ENCODE data around the gene ZMYND10. TPM values are rescaled to one million over a fixed set of nuclear protein-coding genes. Genes with fewer than 3 reads are reported as not detected.

The ZMYND10 gene
- total RNA-seq, 1 experiment from 2014 or later, result 0.43 TPM

DNA sequence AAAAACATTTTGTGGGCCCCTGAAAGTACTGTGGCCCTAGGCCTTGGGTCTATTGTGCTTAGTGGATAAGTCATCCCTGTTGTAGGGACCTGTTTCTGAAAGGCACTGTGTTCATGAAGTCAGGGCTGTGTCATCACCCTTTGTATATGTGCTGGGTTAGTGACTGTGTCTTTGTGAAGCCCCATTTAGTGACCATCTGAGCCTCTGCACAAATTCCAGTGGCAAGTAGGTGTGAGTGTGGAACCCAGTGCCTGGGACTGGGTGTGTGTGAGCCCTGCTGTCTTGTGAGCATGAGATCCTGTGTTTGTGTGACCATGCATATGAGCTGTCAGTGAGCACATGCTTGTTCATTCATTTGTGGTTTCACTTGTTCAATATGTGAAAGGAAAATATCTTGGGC lies 40.9 kb downstream of the ZMYND10 start:
- Histone ChIP-seq H3K9me3 (no peaks in the 10 kb centered on the region), H3K36me3 (no peaks in the 10 kb centered on the region), H3K27me3 (no peaks in the 10 kb centered on the region), H3K4me3 (no peak overlapping the region)
- DNase-seq, result no peak

DNA sequence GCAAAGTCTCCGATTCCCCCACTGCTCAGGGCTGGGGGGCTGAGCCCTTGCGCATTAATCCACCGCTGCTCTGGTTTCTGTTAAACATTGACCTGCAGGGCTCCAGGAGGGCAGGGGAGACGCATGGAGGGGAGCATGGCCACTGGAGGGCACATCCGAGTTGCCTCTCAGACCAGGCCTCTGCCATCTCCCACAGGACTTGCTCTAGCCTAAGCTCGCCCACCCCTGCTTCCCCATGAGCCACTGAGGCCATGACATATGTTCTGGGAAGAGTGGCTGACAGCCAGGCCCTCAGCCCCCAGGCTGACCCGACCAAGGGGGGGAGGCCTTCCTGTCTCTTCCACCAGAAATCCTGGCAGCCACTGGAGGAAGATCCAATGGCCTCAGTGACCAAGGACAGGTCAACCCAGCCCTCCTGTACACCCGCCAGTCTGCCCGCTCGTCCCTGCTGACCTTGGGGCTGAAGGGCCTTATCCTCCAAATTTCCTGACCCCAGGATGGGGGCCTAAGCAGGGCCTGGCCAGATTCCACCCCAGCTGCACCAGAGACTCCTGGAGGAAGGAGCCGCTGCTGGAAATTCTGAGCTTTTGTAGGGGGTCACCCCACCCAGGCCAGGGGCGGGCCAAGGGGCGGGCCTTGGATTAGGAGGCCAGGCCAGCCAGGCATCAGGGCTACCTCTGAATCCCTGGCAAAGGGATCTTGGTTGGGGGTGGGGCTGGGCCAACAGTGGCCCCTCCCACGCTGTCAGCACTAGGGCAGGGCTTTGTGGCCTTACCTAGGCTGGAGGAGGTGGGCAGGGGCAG lies 42.3 kb downstream of the ZMYND10 start, which contains the start of gene HYAL1:
TSS of gene HYAL1 (minus strand) at position 562 of the 803 bp plus-strand sequence. CDS start 618 bp downstream, outside the sequence.
- Histone ChIP-seq H3K27me3 (no peaks in the 10 kb centered on the region), H3K9me3 (no peaks in the 10 kb centered on the region), H3K4me3 (no peak within 1 kb of the TSS), H3K36me3 (no peaks in the 10 kb centered on the region)
- no peak for DNase-seq

DNA sequence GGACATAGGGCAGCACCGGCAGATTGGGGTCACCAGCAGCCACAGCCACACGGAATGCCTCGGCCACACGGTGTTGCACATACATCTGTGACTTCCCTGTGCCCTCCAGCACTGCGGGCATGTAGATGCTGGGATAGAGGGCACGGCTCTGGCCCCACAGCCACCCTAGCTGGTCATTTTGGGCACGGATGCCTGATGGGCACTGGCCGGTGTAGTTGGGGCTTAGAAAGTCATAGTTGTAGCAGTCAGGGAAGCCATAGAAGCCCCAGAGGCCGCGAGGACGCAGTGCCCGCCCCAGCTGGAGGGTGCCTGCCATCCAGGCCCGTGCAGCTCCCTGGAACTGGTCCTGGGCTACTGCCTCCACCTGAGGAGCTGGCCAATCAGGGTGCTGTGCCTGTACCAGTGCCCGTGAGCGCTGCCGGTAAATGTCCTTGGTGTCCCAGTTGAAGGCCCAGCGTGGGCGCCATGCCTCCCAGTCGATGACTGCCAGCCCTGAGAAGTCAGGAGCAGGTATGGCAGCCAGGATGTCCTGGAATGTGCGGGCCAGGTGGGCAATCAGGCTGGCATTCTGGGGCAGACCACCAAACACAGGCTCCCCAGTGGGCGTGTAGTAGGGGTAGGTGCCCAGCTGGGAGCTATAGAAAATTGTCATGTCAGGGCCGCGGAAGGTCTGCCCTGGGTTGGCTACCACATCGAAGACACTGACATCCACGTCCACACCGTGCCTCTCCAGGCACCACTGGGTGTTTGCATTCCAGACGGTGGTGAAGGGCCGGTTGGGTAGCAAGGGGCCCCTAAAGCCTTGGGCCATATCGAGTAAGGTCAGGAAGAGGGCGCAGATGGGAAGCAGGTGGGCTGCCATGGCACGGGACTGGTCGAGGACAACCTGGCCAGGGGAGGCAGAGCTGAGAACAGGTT lies 43.2 kb downstream of the ZMYND10 start:
- no peaks in the 10 kb centered on the region for H3K36me3 ChIP-seq
- no peaks in the 10 kb centered on the region for H3K9me3 ChIP-seq
- H3K4me3 ChIP-seq, result no peak overlapping the region
- H3K27me3 ChIP-seq, result no peaks in the 10 kb centered on the region
- DNase-seq, result no peak

DNA sequence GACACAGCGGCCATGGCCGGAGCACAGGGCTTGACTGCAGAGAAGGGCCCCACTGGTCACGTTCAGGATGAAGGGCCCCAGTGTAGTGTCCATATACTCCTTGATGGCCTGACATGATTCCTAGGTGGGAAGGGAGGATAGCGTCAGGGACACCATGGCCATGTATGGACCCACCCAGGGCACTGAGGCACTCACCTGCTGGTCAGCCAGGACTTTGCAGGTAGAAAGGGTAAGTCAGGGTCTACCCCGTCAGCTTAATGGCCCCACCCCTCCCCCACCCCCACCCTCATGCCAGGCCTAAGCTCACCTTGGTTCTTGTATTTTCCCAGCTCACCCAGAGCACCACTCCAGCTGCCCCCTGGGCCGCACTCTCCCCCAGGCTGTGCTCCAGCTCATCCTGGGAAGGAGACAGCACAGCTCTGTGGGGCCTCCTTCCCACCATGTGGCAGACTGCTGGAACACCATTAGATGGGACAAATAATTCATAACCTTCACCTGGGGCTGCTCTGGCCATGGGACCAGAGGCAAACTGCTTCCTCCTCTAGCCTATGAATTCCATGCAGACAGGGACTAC lies 44.8 kb downstream of the ZMYND10 start:
- DNase-seq, result no peak
- H3K36me3 ChIP-seq, result no peaks in the 10 kb centered on the region
- H3K4me3 ChIP-seq, result no peak overlapping the region
- no peaks in the 10 kb centered on the region for H3K9me3 ChIP-seq
- no peaks in the 10 kb centered on the region for H3K27me3 ChIP-seq

DNA sequence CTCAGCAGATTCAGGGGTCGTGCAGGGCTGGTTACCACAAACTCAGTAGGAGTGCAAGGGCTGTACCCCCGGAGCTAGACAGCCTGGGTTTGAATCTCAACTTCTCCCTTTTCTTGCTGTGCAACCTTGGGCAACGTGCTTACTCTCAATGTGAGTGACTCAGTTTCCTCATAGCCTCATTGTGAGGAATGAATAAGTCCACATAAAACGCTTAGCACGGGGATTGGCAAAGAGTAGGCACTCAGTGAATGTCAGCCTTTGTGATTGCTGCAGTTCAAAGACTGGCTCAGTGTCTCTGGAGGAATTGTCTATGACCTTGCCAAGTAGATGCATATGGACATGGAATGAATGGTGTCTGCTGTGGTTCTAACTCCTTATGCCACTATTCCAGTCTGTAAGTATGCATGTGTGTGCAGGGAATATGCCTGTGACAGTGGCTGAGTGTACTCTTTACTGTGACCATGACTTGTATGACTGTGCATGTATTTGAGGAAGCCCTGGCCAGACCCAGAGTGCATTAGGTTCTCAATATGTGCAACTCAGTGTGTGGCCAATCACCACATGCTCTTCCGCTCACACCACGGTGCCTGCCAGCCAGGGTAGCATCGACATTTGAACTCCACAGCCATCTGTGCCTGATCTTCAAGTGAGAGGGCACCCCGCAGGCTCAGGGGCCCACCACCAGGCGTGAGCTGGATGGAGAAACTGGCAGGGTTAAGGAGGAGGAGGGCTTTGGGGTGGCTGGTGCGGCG lies 45.4 kb downstream of the ZMYND10 start:
- Histone ChIP-seq H3K4me3 (peak overlapping the region; percentile 65), H3K36me3 (no peaks in the 10 kb centered on the region), H3K9me3 (no peaks in the 10 kb centered on the region), H3K27me3 (no peaks in the 10 kb centered on the region)
- no peak for DNase-seq

DNA sequence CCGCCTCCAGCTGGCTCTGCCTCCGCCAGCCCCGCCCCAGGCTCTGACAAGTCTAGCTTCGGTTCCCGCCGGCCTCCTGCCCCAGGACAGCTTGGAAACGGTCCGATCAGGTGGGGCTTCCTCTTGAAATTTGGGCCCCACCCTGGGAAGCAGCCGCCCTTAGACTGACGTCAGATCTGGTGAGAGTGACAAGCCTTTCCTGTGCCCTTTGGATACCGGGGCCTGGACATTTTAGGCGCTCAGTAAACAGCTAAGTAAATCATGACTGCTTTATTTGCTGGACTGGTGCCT lies 45.9 kb downstream of the ZMYND10 start:
- no peak for DNase-seq
- peak overlapping the region; percentile 65 for H3K4me3 ChIP-seq

DNA sequence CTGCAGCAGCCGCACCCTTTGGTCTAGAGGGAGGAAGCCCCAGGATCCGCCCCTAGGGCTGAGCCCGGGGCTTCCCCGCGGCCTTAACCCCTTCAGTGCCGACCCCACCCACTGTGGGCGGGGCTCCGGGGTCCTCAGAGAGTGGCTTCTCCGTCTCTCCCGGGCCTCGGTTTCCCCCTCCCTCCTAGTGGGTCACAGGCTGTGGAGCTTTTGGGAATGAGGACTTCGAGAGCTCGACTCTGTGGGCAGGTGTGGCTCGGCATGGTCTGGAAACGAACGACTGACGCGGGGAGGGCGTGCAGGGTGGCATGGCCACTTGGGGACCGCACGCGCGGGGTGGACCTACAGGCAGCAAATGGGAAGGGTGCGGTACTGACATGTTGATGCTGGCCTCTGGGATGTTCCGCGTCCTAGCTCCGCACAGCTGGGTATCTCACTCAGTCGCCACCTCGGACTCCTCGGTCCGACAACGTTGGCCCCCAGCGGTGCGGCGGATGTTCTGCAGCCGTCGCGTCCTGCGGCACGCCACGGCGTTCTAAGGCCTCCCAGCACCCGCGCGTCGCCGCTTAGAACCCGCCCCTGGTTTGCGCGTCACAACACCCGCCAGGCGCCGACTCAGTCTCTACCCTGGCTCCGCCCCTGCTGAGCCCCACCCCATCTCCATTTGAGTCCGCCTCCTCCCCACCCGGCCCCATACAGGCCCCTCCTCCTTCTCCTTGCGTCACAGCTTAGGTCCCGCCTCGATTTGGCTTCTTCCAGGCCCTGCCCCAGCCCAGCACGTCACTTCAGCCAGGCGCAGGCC lies 46.5 kb downstream of the ZMYND10 start, which contains the start of the genes HYAL3 and NAA80:
TSS of gene HYAL3 (minus strand) at position 570 of the 802 bp plus-strand sequence. CDS start 3,803 bp downstream, outside the sequence.
TSS of gene NAA80 (minus strand) at position 570 of the 802 bp plus-strand sequence. CDS start 1,942 bp downstream, outside the sequence.
- no peaks in the 10 kb centered on the region for H3K36me3 ChIP-seq
- no peaks in the 10 kb centered on the region for H3K27me3 ChIP-seq
- H3K4me3 ChIP-seq, result peak within 1 kb of the TSS; percentile 65
- H3K9me3 ChIP-seq, result no peaks in the 10 kb centered on the region
- DNase-seq, result peak; percentile 96

More for the DNA sequence above, 45.9 kb downstream of the ZMYND10 start:
- Histone ChIP-seq H3K9me3 (no peaks in the 10 kb centered on the region), H3K36me3 (no peaks in the 10 kb centered on the region), H3K27me3 (no peaks in the 10 kb centered on the region)

DNA sequence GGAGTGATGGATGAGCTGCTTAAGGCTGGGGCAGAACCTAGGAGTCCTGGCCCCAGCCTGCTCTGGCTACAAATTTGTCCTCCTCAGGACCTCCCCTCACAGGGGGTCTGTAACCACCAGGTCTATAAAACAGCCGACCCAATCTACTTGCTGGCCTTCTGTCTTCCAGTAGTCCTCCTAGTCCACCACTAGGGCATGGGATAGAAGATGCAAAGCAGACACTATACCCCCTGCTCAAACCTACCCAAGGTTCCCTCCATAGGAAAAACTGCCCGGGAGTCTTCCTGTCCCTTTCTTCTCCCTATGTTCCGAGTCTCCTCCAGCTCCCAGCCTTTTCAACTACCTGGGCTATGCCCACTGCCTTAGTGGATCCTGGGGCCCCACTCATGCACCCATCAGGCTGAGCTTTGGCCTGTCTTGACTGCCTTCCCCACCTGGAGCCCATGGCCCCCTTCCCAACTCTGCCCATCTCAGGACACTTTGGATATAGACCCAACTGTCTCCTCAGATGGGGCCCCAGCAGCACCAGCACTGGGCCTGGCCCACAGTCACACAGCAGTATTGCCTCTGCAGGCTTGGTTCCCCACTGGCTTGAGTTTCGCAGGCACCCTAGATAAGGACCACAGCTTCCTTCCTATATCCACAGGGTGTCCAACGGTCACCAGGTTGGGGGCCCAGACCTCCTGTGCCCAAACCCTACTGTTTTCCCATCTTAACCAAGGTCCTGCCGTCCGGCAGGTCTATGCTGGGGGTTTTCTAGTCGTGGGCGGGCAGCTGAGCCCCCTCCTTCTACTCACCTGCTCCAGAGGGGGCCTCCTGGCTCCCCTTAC lies 47.4 kb downstream of the ZMYND10 start:
- no peaks in the 10 kb centered on the region for H3K27me3 ChIP-seq
- H3K36me3 ChIP-seq, result no peaks in the 10 kb centered on the region
- H3K9me3 ChIP-seq, result no peaks in the 10 kb centered on the region
- peak overlapping the region; percentile 65 for H3K4me3 ChIP-seq
- no peak for DNase-seq

DNA sequence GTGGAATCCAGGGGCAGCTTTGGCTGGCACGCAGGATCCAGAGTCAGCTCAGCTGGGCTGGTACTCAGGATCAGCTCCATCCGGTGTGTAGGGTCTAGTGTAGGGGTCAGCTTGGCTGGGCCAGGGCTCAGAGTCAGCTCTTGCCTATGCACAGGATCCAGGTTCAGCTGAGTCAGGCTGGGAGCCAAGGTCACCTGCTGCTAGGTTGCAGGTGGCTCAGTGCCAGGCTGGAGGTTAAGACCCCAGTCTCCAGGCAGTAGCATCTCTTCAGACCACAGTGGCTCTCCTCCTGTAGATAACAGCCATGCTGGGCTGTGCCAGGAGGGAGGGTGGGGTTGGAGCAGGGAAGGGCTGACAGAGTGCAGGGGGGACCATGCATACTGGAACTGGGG lies 48.2 kb downstream of the ZMYND10 start:
- Histone ChIP-seq H3K36me3 (no peaks in the 10 kb centered on the region), H3K27me3 (no peaks in the 10 kb centered on the region), H3K9me3 (no peaks in the 10 kb centered on the region), H3K4me3 (no peak overlapping the region)
- no peak for DNase-seq

DNA sequence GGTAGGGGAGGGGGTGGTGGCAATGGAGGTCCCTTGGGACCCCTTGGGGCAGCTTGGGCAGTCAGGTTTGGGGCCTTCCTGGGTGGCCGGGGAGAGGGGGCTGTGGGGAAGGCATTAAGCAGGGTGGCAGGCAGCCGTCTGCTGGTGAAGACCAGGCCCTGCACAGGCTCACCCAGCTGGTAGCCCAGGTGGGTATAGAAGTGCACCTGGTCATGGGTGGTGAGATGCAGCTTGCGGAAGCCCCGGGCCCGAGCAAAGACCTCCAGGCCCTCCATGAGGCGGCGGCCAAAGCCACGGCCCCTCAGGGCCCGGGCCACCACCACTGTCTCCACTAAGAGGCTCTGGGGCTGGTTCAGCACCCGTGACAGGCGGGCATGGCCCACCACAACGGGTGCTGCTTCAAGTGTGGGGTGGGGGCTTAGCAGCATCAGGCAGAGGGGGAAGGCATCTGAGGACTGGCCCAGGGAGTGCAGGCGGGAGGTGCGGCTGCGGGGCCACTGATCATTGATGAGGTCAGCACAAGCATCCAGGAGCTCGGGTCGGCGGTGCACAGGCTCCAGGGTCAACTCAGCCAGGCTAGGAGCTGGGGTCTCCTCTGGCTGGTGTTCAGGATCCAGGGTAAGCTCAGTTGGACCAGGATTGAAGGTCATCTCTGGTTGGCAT lies 48.7 kb downstream of the ZMYND10 start:
- H3K27me3 ChIP-seq, result no peaks in the 10 kb centered on the region
- H3K9me3 ChIP-seq, result no peaks in the 10 kb centered on the region
- no peak for DNase-seq
- no peaks in the 10 kb centered on the region for H3K36me3 ChIP-seq
- no peak overlapping the region for H3K4me3 ChIP-seq

DNA sequence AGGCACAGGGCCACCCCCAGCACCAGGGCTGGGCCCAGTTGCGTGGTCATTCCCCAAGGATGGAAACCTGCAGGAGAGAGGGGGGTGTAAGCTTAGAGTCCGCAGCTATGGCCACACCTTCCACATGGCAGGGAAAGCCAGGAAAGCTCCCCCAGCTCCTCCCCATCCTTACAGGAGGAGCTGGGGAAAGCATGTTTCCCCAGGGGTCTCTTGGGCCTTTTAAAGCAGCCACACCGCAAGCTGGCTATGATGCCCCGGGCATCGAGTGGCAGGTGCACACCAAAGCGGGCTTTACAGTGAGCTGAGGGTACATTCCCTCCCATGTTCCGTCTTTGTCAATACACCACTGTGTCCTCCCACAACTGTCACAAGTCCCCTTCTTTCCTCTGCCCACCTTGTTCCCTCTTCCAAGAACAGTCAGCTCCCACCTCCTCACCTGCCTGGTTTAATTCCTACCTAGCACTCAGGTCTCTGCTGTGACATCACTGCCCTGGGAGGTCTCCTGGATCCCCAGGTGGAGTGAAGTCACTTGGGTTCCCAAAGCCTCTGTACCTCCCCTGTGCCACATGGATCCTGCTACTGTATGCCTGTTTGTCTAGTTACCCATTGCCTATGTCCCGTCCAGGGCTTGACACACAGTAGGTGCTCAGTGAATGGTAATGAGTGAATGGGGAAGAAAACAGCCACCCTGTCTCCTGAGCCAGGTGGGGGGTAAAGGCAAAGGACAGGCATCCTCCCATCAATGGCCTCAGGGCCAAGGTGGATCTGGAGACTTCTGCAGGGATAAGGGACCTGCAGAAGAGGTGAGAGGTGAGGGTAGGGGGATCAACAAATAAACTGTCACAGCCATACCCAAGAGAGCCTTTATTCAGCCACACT lies 49.7 kb downstream of the ZMYND10 start:
- DNase-seq, result no peak
- Histone ChIP-seq H3K9me3 (no peaks in the 10 kb centered on the region), H3K27me3 (no peaks in the 10 kb centered on the region), H3K4me3 (no peak overlapping the region), H3K36me3 (no peaks in the 10 kb centered on the region)

DNA sequence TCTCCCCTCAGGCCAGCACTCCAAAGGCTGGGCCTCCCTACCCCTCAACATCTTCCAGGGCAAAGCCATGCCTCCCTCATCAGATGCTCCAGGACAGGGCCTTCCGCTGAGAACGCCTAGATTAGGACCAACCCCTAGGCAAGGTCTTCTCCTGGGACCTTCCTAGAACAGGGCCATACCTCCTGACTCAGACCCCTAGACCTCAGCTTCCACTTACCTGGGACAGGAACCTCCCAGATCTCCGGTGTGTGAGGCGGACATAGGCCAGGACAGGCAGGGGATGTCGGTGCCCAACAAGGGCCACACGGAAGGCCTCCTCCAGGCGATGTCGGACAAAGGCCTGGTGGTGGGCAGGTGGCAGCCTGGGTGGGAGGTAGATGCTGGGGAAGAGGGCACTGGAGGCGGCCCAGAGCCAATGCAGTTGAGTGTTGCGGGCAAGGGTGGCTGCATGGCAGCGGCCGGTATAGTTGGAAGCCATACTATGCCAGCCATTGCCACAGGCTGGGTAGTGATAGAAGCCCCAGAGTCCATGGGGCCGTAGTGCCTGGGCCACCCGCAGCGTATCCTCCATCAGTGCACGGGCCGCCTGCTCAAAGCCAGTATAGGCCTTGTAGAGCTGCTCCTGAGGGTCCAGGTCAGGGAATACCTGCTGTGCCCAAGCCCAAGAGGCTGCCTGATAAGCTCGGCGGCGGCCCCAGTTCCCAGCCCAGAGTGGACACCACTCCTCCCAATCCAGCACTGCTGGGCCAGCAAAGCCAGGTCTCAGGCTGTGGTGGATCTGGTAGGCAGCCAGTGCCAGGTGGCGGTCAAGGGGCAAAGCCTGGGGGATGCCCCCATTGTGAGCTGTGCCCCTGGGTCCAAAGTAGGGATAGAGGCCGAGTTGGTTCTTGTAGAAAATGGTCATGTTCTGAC lies 50.8 kb downstream of the ZMYND10 start:
- Histone ChIP-seq H3K9me3 (no peaks in the 10 kb centered on the region), H3K4me3 (no peak overlapping the region), H3K36me3 (peaks cover 8% of the 10 kb centered on the region), H3K27me3 (no peaks in the 10 kb centered on the region)
- no peak for DNase-seq

DNA sequence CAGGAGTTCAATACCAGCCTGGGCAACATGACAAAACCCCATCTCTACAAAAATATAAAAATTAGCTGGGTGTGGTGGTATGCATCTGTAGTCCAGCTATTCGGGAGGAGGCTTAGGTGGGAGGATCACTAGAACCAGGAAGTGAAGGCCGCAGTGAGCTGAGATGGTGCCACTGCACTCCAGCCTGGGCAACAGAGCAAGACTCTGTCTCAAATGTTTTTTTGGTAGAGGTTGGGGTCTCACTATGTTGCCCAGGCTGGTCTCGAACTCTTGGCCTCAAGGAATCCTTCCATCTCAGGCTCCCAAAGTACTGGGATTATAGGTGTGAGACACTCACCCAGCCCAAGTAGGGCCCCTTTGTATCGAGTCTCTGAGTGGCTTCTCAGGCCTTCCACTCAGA lies 51.4 kb downstream of the ZMYND10 start:
- DNase-seq, result no peak
- H3K4me3 ChIP-seq, result no peak overlapping the region
- no peaks in the 10 kb centered on the region for H3K9me3 ChIP-seq
- peaks cover 10% of the 10 kb centered on the region for H3K36me3 ChIP-seq
- no peaks in the 10 kb centered on the region for H3K27me3 ChIP-seq

Data from MG63 (cell line).